Right ventricle myocardium superior (tissue), 1 donor: Measurements from ENCODE around the gene TOP2B. TPM values are rescaled to one million over a fixed set of nuclear protein-coding genes. Genes with fewer than 3 reads are reported as not detected.

Experiments used
- ATAC-seq: fragments of 200-7000 bp; cut with Tn5 transposase; one replicate; pipeline ENCODE4 v1.9.1; 2020; ENCODE audit warnings: mild to moderate bottlenecking; ENCODE audit not compliant: poor library complexity
- DNase-seq: peaks from one replicate; pipeline ENCODE4 v3.0.0-alpha.2; 2020
- intact Hi-C: fragments of 100-400 bp; cut with DNase I; formaldehyde crosslinking; loops from one replicate; pipeline ENCODE4 v1.11.2; 2022
- total RNA-seq: library from RNA; stranded (reverse); fragmentation: NEBNext Ultra II Directional; extraction: Animal tissue kit (Norgen Biotek cat#: 25700); gene quantifications from one replicate; pipeline ENCODE4 v1.2.1, GENCODE V29; 2021
- donor health status: DM: no; HTN: yes; CAD: no; lungs with severe emphysema.

TOP2B gene
- total RNA-seq, 1 donor from 2014 or later = 84.3 TPM

GRCh38 chr3:25648925-25649830 lies 15.5 kb downstream of the TOP2B start:
- intact Hi-C loops = loop anchor here (5.0 to 10.0 kb wide), 3 partner anchors 86 to 466 kb away; no protein-coding TSS in a partner anchor

DNA sequence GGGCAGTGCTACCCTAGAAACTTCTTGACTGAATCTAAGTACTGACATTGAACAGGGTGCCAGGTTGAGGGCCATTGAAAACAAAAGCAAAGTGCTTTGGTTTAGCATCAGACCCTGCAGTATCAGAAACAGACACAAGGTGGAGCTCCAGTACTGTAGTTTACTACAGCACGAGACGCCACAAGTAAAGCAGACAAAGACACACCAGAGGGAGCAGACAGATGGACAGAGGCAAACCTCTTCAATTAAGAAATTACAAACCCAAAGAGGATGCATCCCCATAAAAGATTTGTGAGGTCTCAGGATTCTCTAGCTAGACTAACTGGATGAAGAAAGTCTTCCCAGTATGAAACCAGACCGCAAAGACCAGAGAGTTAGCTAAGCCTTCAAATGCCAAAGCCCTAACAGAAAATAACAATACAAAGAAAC lies 16.6 kb downstream of the TOP2B start:
- peak; percentile 91 for ATAC-seq
- no peak for DNase-seq
- intact Hi-C loops = loop anchor here (5.0 to 10.0 kb wide), 3 partner anchors 87 to 467 kb away; no protein-coding TSS in a partner anchor

More at GRCh38 chr3:25648925-25649830, 15.5 kb downstream of the TOP2B start:
- DNase-seq (no peak), ATAC-seq (no peak)

GRCh38 chr3:25635038-25635437 lies 29.7 kb downstream of the TOP2B start:
- intact Hi-C loops = no loop called here
- no peak for ATAC-seq

DNA sequence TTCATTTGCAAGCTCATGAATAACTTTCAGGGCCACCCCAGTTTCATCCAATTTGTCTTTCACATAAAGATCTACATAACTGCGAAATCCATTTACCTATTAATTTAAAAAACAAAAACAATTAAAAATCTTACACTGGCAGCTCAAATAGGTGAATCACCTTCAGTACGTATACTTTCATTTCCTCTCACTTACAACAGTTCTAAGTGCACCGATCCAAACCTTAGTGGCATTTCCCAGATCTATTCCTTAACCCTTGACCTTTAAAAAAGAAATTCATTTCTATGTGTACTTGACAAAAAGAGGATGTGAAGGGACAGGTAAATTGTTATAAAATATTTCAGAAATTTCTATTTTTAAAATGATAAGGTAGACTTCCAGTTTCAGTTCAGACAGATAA lies 30.8 kb downstream of the TOP2B start:
- DNase-seq = no peak
- intact Hi-C loops = no loop called here
- ATAC-seq = no peak

More at GRCh38 chr3:25635038-25635437, 29.7 kb downstream of the TOP2B start:
- DNase-seq = no peak

- intact Hi-C loops = no loop called here
- DNase-seq = no peak
- no peak for ATAC-seq
Measured at GRCh38 chr3:25631989-25632388, 32.7 kb downstream of the TOP2B start.

- no peak for DNase-seq
- no peak for ATAC-seq
- intact Hi-C loops = loop anchor here (10.0 kb wide), 1 partner anchor 134 kb away; no protein-coding TSS in a partner anchor
Measured at GRCh38 chr3:25621087-25621486, 43.6 kb downstream of the TOP2B start.

DNA sequence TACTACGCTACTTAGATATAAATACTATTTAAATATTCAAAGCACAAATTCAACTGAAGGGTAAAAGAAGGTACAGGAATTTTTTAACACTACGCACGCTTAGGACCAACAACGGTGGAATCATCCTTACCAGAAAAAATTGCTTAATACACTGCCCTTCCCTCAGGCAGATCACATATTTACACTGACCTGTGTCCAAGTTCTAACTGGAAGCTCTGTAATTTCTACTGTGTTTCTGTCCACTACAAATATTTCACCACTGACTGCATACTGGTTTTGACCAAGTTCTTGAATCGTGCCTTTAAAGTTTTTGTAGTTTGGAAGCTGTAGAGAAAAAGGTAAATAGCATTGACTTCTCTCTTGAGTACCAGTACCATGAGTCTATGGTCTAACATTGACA lies 44.2 kb downstream of the TOP2B start:
- intact Hi-C loops = loop anchor here (10.0 kb wide), 1 partner anchor 134 kb away; no protein-coding TSS in a partner anchor
- DNase-seq = no peak
- no peak for ATAC-seq

DNA sequence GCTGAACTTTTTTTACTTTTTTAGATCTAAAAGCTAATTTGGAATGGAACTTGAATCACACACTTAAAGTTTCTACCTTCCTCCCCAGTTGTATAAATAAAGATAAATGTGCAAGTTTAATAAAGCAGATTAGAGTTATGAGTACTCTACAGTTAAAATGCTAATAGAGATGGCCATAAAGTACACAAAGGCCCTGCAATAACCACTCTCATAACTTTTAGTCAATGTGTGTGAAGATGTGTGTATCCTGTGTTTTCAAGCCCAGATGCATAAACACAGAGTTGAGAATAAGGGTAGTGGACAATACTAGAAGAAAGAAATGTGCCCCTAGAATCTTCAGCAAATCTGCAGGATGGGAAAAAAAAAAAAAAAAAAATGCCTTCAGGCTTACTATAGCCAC lies 45.3 kb downstream of the TOP2B start:
- DNase-seq (no peak), ATAC-seq (no peak)
- intact Hi-C loops = no loop called here

DNA sequence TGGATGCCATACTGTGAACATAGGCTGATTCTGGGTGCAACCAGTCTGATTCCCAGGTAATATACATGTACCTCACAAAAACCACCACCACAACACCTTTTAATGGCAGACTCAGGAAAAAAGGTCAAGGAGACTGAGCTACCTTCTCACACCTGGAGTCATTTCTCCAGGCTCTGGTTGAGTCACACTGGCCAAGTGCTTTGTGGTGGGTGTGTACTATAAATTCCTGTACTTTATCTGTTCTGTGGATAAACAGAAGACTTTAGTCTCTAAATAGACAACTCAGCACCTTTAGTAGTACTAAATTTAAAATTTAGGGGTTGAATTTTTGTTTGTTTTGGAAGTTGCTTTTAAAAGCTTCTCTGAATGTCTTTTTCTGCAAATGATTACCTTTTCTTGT lies 46.7 kb downstream of the TOP2B start:
- intact Hi-C loops = no loop called here
- DNase-seq (no peak), ATAC-seq (no peak)

DNA sequence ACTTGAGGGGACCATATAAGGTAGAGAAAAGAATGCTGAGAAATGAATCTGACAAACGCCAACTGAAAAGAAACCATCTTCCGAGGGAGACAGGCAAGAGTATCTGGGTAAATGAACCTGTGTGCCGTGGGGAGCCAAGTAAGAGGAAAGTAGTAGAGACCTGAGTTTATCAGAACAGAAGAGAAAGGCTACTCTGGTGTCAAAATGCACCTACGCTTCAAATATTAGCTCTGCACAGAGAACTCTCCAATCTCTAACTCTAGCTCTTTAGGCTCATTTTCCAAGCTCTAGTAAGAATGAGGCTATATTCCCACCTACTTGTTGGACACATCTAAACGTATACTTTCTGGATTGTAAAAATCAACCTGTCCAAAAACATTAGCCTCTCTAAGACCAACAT lies 53.5 kb downstream of the TOP2B start:
- intact Hi-C loops = no loop called here
- no peak for DNase-seq
- ATAC-seq = no peak

- ATAC-seq = no peak
- no peak for DNase-seq
Measured at GRCh38 chr3:25610779-25611178, 53.9 kb downstream of the TOP2B start.

DNA sequence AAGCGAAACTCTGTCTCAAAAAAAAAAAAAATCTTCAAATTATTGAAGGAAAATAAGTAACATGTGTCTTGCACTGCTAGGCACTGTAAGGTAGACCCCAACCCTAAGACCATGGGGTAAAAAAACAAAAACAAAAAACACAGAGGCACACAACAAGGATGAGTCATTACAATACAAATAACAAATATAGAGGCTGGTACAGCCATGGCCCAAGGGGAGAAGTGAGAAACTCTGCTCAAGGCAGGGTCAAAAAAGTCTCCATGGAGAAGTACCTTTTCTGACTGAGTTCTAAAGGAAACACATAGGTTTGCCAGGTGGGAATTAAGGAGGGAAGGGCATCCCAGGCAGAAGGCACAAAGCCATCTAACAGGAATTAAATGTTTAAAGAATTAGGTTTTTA lies 54.5 kb downstream of the TOP2B start:
- ATAC-seq = no peak
- no peak for DNase-seq
- intact Hi-C loops = no loop called here

More at GRCh38 chr3:25610779-25611178, 53.9 kb downstream of the TOP2B start:
- intact Hi-C loops = no loop called here

GRCh38 chr3:25604107-25604805 lies 60.5 kb downstream of the TOP2B start:
- DNase-seq (no peak), ATAC-seq (peak; percentile 44)
- intact Hi-C loops = no loop called here

- no peak for DNase-seq
- intact Hi-C loops = no loop called here
Measured at GRCh38 chr3:25603703-25604102, 61.0 kb downstream of the TOP2B start.

GRCh38 chr3:25597535-25598101 lies 67.1 kb downstream of the TOP2B start:
- DNase-seq (no peak), ATAC-seq (no peak)
- intact Hi-C loops = loop anchor here (5.0 to 10.0 kb wide), 5 partner anchors 83 to 823 kb away; no protein-coding TSS in a partner anchor

More at GRCh38 chr3:25603703-25604102, 61.0 kb downstream of the TOP2B start:
- ATAC-seq = peak; percentile 91

DNA sequence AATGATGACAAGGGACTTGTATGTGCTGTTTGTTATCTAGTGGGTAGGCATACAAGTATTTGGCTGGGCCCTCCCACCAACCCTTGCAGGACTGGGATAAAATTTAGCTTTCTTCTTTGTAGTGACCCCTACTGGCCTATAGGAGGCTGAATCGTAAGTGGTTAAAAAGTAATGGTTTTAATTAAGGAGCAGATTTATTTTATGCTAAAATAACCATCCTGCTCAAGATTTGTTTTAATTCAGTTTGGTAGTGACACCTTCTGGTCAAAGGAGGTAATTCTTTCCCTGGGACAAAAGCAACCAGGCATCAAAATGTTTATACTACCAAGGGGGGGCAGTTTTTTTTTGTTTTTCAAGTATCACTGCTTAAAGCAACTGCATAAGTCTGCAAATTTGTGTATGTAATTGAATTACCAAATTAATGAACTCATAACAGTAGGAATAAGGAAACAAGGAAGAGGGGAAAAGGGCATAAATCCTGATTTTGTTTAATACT lies 70.7 kb downstream of the TOP2B start:
- DNase-seq (no peak), ATAC-seq (peak; percentile 69)
- intact Hi-C loops = loop anchor here (5.0 to 10.0 kb wide), 5 partner anchors 79 to 819 kb away; partner anchors contain the start of gene RARB

DNA sequence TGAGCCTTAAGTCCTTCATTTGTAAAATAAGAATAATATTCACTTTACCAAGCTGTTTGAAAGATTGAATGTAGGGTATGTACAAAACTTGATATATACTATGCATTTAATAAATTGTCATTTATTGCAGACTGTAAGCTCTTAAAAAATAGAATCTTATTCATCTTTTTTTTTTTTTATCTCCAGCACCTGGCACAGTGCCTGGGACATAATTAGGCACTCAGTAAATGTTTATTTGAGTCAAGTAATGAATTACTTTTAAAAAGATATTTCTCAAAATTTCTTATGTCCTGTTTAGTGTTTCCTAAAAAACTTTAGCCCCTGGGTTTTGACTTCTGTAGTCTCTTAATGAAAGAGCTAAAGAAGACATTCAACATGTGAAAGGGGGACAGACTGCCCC lies 71.7 kb downstream of the TOP2B start:
- no peak for DNase-seq
- intact Hi-C loops = loop anchor here (5.0 to 10.0 kb wide), 5 partner anchors 78 to 818 kb away; partner anchors contain the start of gene RARB
- ATAC-seq = no peak

DNA sequence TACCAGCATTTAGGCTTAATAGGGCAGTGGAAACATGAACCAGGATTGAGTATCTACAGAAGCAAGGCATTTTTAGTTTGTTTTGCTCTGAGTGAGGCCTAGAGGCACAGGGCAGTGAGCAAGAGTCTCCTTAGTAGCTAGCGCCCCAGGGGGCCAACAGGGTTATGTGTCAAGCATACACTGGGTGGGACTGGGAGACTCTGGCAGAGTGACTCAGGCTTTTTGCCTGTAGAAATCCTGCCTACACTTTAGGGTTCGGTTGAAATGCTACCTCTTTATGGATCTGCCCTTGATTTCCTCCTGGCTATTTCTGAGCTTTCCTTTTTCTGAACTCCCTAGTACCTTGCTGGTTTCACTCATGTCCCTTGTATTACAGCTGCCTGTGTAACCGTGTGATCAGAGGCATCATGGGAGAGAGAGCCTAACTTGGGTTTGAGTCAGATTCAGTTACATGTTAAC lies 72.2 kb downstream of the TOP2B start:
- intact Hi-C loops = loop anchor here (5.0 to 10.0 kb wide), 5 partner anchors 78 to 818 kb away; partner anchors contain the start of gene RARB
- DNase-seq (peak; percentile 69), ATAC-seq (peak; percentile 58)
